Measurements from ENCODE around the gene FBLN5. TPM values are rescaled to one million over a fixed set of nuclear protein-coding genes. Genes with fewer than 3 reads are reported as not detected.
A peak's percentile ranks its signal among the peaks of the same experiment; 100 is the strongest.
"Not testable (repeated sequence)": the region's sequence is repeated elsewhere in the genome, so short reads cannot be mapped to it uniquely, and the experiment has no call there.

Gene FBLN5
- total and polyA plus RNA-seq, 5 experiments from 2014 or later = 7.2 to 37.7 (median 21.2) TPM

DNA sequence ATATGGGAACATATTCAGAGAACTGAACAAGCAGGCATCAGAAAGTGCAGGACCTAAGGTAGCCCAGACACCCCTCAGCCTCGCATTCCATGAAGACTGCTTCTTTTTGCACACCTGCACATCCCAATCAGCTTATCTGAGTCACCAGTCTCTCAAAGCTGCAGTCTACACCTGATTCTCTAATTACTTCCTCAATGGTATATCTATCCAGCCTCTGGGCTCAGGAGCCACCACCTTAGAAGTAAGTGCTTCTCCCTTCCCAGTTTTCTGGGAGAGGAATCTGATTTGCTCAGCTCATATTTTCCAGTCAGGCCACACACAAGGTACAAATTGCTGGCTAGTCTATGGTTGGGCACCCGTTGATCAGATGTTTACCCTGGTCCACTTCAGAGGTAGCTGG lies 101.8 kb downstream of the FBLN5 start:
- no peaks in the 10 kb centered on the region for H3K9me3 Mint-ChIP-seq
- POLR2A ChIA-PET = interaction anchor here (0.9 to 8.3 kb wide), 7 partner anchors 10 to 54 kb away, joined by 3 to 66 read pairs (median 12); partner anchors contain the start of gene TC2N
- H3K27me3 Mint-ChIP-seq = no peaks in the 10 kb centered on the region
- H3K36me3 Mint-ChIP-seq = peaks cover 9 to 72% (median 42%) of the 10 kb centered on the region in 3 donors
- no peak for ATAC-seq
- no peak overlapping the region for H3K4me3 Mint-ChIP-seq
- peaks cover 22 to 82% (median 64%) of the 10 kb centered on the region in 4 donors for H3K4me1 Mint-ChIP-seq
- no peak for DNase-seq
- peak overlapping the region in 5 of 10 donors; percentile 33 to 67 (median 60) for H3K27ac Mint-ChIP-seq

GRCh38 chr14:91845056-91845455 lies 102.4 kb downstream of the FBLN5 start:
- not testable (repeated sequence) for H3K9me3 Mint-ChIP-seq, ATAC-seq, DNase-seq, H3K4me3 Mint-ChIP-seq, H3K27me3 Mint-ChIP-seq, H3K27ac Mint-ChIP-seq
- Mint-ChIP-seq H3K4me1 (peaks cover 24 to 82% (median 65%) of the 10 kb centered on the region in 4 donors), H3K36me3 (peaks cover 9 to 72% (median 45%) of the 10 kb centered on the region in 3 donors)
- POLR2A ChIA-PET = interaction anchor here (0.6 to 8.3 kb wide), 10 partner anchors 9 to 162 kb away, joined by 3 to 66 read pairs (median 6); partner anchors contain the start of gene TC2N

DNA sequence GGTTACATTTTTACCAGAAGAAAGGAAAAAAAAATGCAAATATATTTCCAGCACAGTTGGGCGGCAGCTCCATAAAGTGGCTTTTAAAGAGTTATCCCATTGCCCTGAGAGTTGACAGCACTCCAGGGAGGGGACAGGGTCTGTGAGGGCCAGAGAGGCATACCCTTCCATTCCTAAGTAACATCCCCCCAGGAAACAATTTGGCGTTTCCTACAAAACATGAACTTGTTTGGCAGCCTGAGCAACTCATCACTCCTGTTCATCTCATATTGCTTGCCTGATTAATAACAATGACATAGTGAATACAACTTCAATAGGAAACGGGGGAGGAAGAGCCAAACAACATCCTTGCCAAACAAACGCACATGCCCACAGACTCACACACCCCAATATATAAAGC lies 103.5 kb downstream of the FBLN5 start:
- Mint-ChIP-seq H3K9me3 (peaks cover 0 to 5% (median 0%) of the 10 kb centered on the region in 9 donors), H3K36me3 (peaks cover 6 to 74% (median 53%) of the 10 kb centered on the region in 3 donors), H3K4me1 (peaks cover 27 to 87% (median 72%) of the 10 kb centered on the region in 4 donors), H3K4me3 (no peak overlapping the region), H3K27ac (peak overlapping the region in 4 of 10 donors; percentile 2 to 56 (median 51)), H3K27me3 (no peaks in the 10 kb centered on the region)
- ATAC-seq = no peak
- POLR2A ChIA-PET = interaction anchor here (0.7 to 8.3 kb wide), 7 partner anchors 9 to 87 kb away, joined by 3 to 66 read pairs (median 6); partner anchors contain the start of gene TC2N
- DNase-seq = no peak

DNA sequence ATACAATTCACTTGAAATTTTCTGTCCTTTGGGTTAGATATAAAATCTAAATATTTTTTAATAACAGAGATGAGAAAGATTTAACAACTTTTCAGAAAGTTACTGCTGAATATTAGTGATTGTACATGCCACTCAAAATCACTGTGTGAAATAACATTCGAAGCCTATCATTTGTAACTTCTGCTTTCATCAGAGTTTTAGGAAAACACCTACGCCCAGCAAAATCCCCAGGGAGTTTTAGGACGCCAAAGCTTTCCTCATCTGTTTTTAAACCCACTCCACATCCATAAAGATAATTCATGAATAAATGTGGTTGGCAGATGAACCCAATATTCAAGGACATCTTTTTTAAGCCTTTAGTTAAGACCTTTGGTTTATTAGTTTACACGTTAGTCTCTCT lies 104.1 kb downstream of the FBLN5 start:
- H3K4me3 Mint-ChIP-seq = no peak overlapping the region
- ATAC-seq (no peak), DNase-seq (no peak)
- peak overlapping the region in 1 of 10 donors; percentile 46 for H3K27ac Mint-ChIP-seq
- peaks cover 25 to 85% (median 71%) of the 10 kb centered on the region in 4 donors for H3K4me1 Mint-ChIP-seq
- POLR2A ChIA-PET = interaction anchor here (0.7 to 8.3 kb wide), 5 partner anchors 8 to 55 kb away, joined by 3 to 66 read pairs (median 6); partner anchors contain the start of gene TC2N
- peaks cover under 1 to 69% (median 48%) of the 10 kb centered on the region in 3 donors for H3K36me3 Mint-ChIP-seq
- peaks cover 0 to 5% (median 0%) of the 10 kb centered on the region in 9 donors for H3K9me3 Mint-ChIP-seq
- H3K27me3 Mint-ChIP-seq = no peaks in the 10 kb centered on the region

GRCh38 chr14:91841065-91841464 lies 106.4 kb downstream of the FBLN5 start:
- no peak overlapping the region for H3K4me3 Mint-ChIP-seq
- peak overlapping the region in 5 of 10 donors; percentile 29 to 66 (median 39) for H3K27ac Mint-ChIP-seq
- no peak for DNase-seq
- POLR2A ChIA-PET = interaction anchor here (0.6 to 8.3 kb wide), 7 partner anchors 10 to 928 kb away, joined by 3 to 66 read pairs (median 6); partner anchors contain the start of gene TC2N
- peaks cover 0 to 5% (median 0%) of the 10 kb centered on the region in 9 donors for H3K9me3 Mint-ChIP-seq
- H3K27me3 Mint-ChIP-seq = no peaks in the 10 kb centered on the region
- peaks cover 0 to 55% (median 34%) of the 10 kb centered on the region in 3 donors for H3K36me3 Mint-ChIP-seq
- H3K4me1 Mint-ChIP-seq = peaks cover 21 to 83% (median 75%) of the 10 kb centered on the region in 4 donors
- ATAC-seq = no peak

DNA sequence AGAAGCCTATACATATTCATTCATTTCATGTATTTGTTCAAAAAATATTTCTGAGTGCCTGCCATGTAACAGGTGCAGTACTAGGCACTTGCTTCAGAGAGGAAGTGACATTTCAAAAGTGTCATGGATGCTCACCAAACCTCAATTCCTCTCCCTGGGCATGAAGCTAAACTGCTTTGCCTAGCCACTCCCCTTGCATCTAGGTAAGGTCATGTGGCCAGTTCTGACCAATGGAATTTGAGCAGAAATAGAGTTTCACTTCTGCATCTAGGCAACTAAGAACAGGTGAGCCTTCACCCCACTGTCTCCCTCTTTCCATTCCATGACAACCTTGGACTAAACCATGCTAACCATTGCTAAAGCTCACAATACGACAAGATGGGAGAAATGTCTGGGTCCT lies 107.7 kb downstream of the FBLN5 start:
- Mint-ChIP-seq H3K4me1 (peaks cover 22 to 83% (median 80%) of the 10 kb centered on the region in 4 donors), H3K36me3 (peaks cover 0 to 50% (median 29%) of the 10 kb centered on the region in 3 donors), H3K9me3 (peaks cover 0 to 5% (median 0%) of the 10 kb centered on the region in 9 donors), H3K27me3 (no peaks in the 10 kb centered on the region), H3K4me3 (no peak overlapping the region), H3K27ac (peak overlapping the region in 4 of 10 donors; percentile 0 to 53 (median 25))
- DNase-seq (no peak), ATAC-seq (no peak)
- POLR2A ChIA-PET = interaction anchor here (1.1 to 8.3 kb wide), 9 partner anchors 8 to 72 kb away, joined by 3 to 66 read pairs (median 4); partner anchors contain the start of gene TC2N

- H3K27me3 Mint-ChIP-seq = no peaks in the 10 kb centered on the region
- POLR2A ChIA-PET = interaction anchor here (0.6 to 5.8 kb wide), 8 partner anchors 12 to 382 kb away, joined by 3 to 55 read pairs (median 4); no protein-coding TSS in a partner anchor
- H3K4me1 Mint-ChIP-seq = peaks cover 28 to 82% (median 78%) of the 10 kb centered on the region in 4 donors
- peak overlapping the region; percentile 78 to 94 (median 90) for H3K4me3 Mint-ChIP-seq
- DNase-seq = no peak
- ATAC-seq = no peak
- H3K27ac Mint-ChIP-seq = peak overlapping the region; percentile 74 to 96 (median 92)
- H3K36me3 Mint-ChIP-seq = peaks cover 0 to 41% (median 21%) of the 10 kb centered on the region in 3 donors
- peaks cover 0 to 5% (median 0%) of the 10 kb centered on the region in 9 donors for H3K9me3 Mint-ChIP-seq
Measured at GRCh38 chr14:91837076-91837475, 110.4 kb downstream of the FBLN5 start.

DNA sequence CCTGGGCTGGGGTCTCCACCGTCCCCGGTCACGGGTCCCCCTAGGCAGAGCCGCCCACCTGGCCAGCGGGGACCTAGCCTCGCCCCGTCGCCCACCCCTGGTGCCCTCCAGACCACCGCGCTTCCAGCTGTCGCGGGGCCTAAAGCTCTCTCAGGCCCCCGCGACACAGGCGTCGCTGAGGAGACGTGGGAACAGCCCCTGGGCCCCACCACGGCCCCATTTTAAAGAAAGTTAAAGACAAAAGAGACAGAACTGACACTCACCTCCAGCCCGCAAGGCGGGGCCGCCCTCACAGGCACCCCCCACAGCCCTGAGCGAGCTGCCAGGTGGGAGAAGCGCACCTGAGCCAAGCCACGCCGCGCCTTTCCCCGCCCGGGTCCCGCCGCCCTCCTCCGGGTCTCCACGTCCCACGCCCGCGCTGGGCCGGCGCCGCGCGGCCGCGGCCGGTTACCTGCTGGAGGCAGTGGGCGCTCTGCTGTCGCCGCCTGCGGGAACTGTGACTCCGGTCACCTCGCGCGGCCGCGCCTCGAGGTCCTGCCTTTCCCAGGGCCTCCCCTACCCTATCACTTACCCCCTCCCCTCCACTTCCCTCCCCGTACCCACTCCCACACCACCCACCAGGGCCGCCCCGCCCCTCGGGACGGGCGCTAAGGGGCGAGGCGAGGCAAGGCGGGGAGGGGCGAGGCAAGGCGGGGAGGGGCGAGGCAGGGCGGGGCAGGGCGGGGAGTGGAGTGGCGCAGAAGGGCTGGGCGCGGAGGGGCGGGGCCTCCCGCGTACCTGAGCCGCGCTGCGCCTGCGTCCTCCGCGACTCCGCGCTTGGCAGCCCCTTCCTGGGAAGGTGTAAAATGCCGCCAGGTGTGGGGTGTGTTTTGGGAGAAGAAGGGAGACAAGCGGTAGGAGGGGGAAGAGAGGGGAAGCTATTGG lies 111.3 kb downstream of the FBLN5 start:
- POLR2A ChIA-PET = interaction anchor here (0.6 to 5.8 kb wide), 24 partner anchors 7 to 381 kb away, joined by 3 to 55 read pairs (median 4); partner anchors contain the start of gene TC2N
- ATAC-seq (peak; percentile 77 to 89), DNase-seq (peak; percentile 74 to 98 (median 86))
- Mint-ChIP-seq H3K27me3 (no peaks in the 10 kb centered on the region), H3K4me3 (peak overlapping the region; percentile 78 to 94 (median 90)), H3K9me3 (peaks cover 0 to 5% (median 0%) of the 10 kb centered on the region in 9 donors), H3K4me1 (peaks cover 28 to 80% (median 73%) of the 10 kb centered on the region in 4 donors), H3K36me3 (peaks cover 0 to 39% (median 18%) of the 10 kb centered on the region in 3 donors), H3K27ac (peak overlapping the region; percentile 74 to 96 (median 92))

DNA sequence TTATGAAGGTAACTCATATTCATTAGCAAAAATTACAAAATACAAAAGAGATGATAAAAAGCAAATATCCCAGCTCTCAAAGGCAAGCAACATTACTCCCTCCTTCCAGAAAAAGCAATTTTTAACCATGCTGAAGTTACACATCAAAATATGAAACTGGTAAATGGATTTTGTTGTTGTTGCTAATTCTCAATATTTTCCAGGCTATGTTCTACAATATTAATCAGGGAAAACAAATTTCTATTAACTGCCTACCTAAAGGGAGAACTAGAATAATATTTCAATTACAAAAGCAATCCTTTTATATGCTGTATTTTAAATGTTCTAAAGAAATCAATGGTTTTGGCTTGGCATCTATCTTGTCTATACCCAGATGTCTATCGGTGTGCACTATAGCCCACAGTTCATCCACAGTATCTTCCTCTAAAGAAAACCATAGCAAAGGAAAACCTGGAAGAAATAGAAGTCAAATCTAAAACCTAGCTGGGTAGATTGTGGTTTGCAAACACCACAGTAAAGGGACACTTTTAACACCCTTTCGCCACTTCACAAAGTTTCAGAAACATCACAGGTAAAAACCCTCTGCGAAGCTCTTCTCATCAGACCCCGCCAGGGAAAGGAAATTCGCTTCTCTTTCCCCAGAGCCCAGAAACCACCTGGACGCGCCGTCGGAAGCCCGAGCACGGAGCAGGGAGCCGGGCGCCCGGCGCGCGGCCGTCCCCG lies 112.1 kb downstream of the FBLN5 start:
- Mint-ChIP-seq H3K4me1 (peaks cover 27 to 78% (median 72%) of the 10 kb centered on the region in 4 donors), H3K27ac (peak overlapping the region; percentile 17 to 89 (median 76)), H3K4me3 (peak overlapping the region; percentile 78 to 94 (median 89)), H3K9me3 (peaks cover 0 to 4% (median 0%) of the 10 kb centered on the region in 9 donors), H3K36me3 (peaks cover 3 to 35% (median 18%) of the 10 kb centered on the region in 3 donors), H3K27me3 (no peaks in the 10 kb centered on the region)
- peak in 6 of 10 donors; percentile 19 to 58 (median 50) for DNase-seq
- ATAC-seq = peak; percentile 31 to 34
- POLR2A ChIA-PET = interaction anchor here (0.7 to 5.8 kb wide), 19 partner anchors 8 to 166 kb away, joined by 3 to 55 read pairs (median 5); partner anchors contain the start of gene TC2N

GRCh38 chr14:91834571-91834970 lies 112.9 kb downstream of the FBLN5 start:
- peaks cover 3 to 32% (median 10%) of the 10 kb centered on the region in 3 donors for H3K36me3 Mint-ChIP-seq
- no peak for ATAC-seq
- H3K4me1 Mint-ChIP-seq = peaks cover 31 to 78% (median 73%) of the 10 kb centered on the region in 4 donors
- H3K27me3 Mint-ChIP-seq = no peaks in the 10 kb centered on the region
- no peak for DNase-seq
- peak overlapping the region; percentile 15 to 92 (median 84) for H3K4me3 Mint-ChIP-seq
- H3K9me3 Mint-ChIP-seq = no peaks in the 10 kb centered on the region
- H3K27ac Mint-ChIP-seq = peak overlapping the region in 7 of 10 donors; percentile 2 to 66 (median 21)
- POLR2A ChIA-PET = interaction anchor here (1.9 to 5.8 kb wide), 5 partner anchors 29 to 77 kb away, joined by 9 to 55 read pairs (median 23); partner anchors contain the start of gene TC2N

- no peak for DNase-seq
- Mint-ChIP-seq H3K4me3 (no peak overlapping the region), H3K4me1 (peaks cover 34 to 66% (median 59%) of the 10 kb centered on the region in 4 donors), H3K27me3 (no peaks in the 10 kb centered on the region), H3K27ac (no peak overlapping the region), H3K36me3 (peaks cover 14 to 47% (median 20%) of the 10 kb centered on the region in 3 donors), H3K9me3 (peaks cover 0 to 10% (median 3%) of the 10 kb centered on the region in 9 donors)
- POLR2A ChIA-PET = interaction anchor here (0.6 to 1.2 kb wide), 4 partner anchors 20 to 134 kb away, joined by 3 to 5 read pairs (median 3); no protein-coding TSS in a partner anchor
- ATAC-seq = no peak
Measured at GRCh38 chr14:91831337-91831736, 116.2 kb downstream of the FBLN5 start.

All from naive thymus-derived CD8-positive, alpha-beta T cell (primary cell).